ENCODE data around the gene ZBTB20. TPM values are rescaled to one million over a fixed set of nuclear protein-coding genes. Genes with fewer than 3 reads are reported as not detected.

ZBTB20 gene
- total and polyA plus RNA-seq, 2 of the 4 experiments (the other 2 are of a cell fraction) = 0.75 to 14.7 TPM

GRCh38 chr3:114290911-114291901 lies 855.9 kb downstream of the ZBTB20 start:
- Histone ChIP-seq H2AK5ac (ENCODE audit: low read depth, low read length) (no peak overlapping the region), H3K56ac (ENCODE audit: extremely low read depth, insufficient read depth, low read length) (no peak overlapping the region), H3K23ac (ENCODE audit: low read depth, low read length) (no peak overlapping the region), H3K9ac (ENCODE audit: low read depth, low read length) (no peak overlapping the region), H2AK9ac (replicated peaks; ENCODE audit: low read depth, low read length, poor library complexity) (peak overlapping the region; percentile 70), H3K79me1 (ENCODE audit: low read depth in 1 of 2, low read length in 2 of 2) (no peaks in the 10 kb centered on the region), H2BK15ac (ENCODE audit: low read depth, low read length) (no peak overlapping the region), H4K20me1 (ENCODE audit: insufficient read depth, low read length) (no peaks in the 10 kb centered on the region), H3K18ac (ENCODE audit: low read depth, low read length) (no peak overlapping the region), H3K36me3 (ENCODE audit: control insufficient read depth, insufficient read depth, low read length) (no peaks in the 10 kb centered on the region), H2BK20ac (ENCODE audit: low read depth, low read length) (no peak overlapping the region), H2BK120ac (ENCODE audit: low read depth, low read length) (no peak overlapping the region), H3K14ac (replicated peaks; ENCODE audit: low read depth, low read length) (no peak overlapping the region), H3K9me3 (ENCODE audit: control insufficient read depth, insufficient read depth, low read length) (no peaks in the 10 kb centered on the region), H4K5ac (ENCODE audit: low read depth, low read length) (no peak overlapping the region), H3K4ac (ENCODE audit: low read depth, low read length) (no peak overlapping the region), H4K91ac (ENCODE audit: insufficient read depth, low read depth, low read length) (no peak overlapping the region), H3K9me1 (ENCODE audit: insufficient read depth, low read length) (peaks cover 2% of the 10 kb centered on the region; the same call in 1 of the 2 replicates), H3K27ac (ENCODE audit: insufficient read depth, low read length) (no peak overlapping the region), H3K4me2 (ENCODE audit: low read depth, low read length) (no peak overlapping the region), H2AFZ (replicated peaks; ENCODE audit: low read length, poor library complexity) (peak overlapping the region; percentile 77), H3K4me3 (ENCODE audit: insufficient read depth, low read depth, low read length) (no peak overlapping the region), H2BK5ac (ENCODE audit: low read depth, low read length, poor library complexity, severe bottlenecking) (no peak overlapping the region), H3K4me1 (ENCODE audit: control insufficient read depth, insufficient read depth, low read length) (no peaks in the 10 kb centered on the region), H3K27me3 (ENCODE audit: control insufficient read depth, insufficient read depth, low read length) (peaks cover 7% of the 10 kb centered on the region), H4K8ac (ENCODE audit: low read depth in 2 of 2, low read length in 2 of 2) (no peak overlapping the region)
- no TSS peak for BruUV-seq (replicated peaks)
- TF ChIP-seq SMC3 (IDR thresholded peaks at IDR 0.05; ENCODE audit: low read depth, low read length) (peak; percentile 31), RCOR1 (IDR thresholded peaks at IDR 0.05; ENCODE audit: insufficient replicate concordance, low read length) (no peak), MAZ (IDR thresholded peaks at IDR 0.05; ENCODE audit: borderline replicate concordance, low read depth, low read length) (peak; percentile 39; the same call in 1 of the 2 replicates), CTCF (conservative IDR thresholded peaks at IDR 0.05; ENCODE audit: low read depth, low read length) (peak; percentile 68), MAFK (IDR thresholded peaks at IDR 0.05; ENCODE audit: low read depth, low read length) (no peak), FOS (IDR thresholded peaks at IDR 0.05; ENCODE audit: low read depth, low read length) (no peak), RFX5 (IDR thresholded peaks at IDR 0.05; ENCODE audit: low read depth, low read length) (no peak), RAD21 (IDR thresholded peaks at IDR 0.05; ENCODE audit: low read length) (peak; percentile 69)
- ATAC-seq (ENCODE audit: low read depth) (peak; percentile 73), DNase-seq (peak; percentile 37)
- CTCF ChIA-PET = interaction anchor here (0.5 to 1.5 kb wide), 3 partner anchors 8 to 575 kb away, joined by 3 to 4 read pairs (median 3); no protein-coding TSS in a partner anchor
- WGBS, 2 experiments (ENCODE audit: extremely low coverage in 2 of 2, insufficient read length in 1 of 2) = 49% methylated on average over 8 of the region's 23 CpGs; no CpG with 5 or more reads in 1 of the 2 experiments
- in situ Hi-C loops (cut with MboI; ENCODE audit: low sequenced_read_pairs) = no loop called here
- intact Hi-C loops (cut with micrococcal nuclease) = loop anchor here (5.0 kb wide), 1 partner anchor 126 kb away; no protein-coding TSS in a partner anchor
- dilution Hi-C loops (cut with HindIII; ENCODE audit: low sequenced_read_pairs, unreplicated experiment) = no loop called here
- POLR2A ChIA-PET (ENCODE audit: unreplicated experiment) = no interaction called here

Measured in IMR-90 (cell line).